ENCODE measurements around the gene RTP2.

- no peak for TF ChIP-seq RAD21 (IDR thresholded peaks at IDR 0.05; ENCODE audit: low read depth)
- no peak for TF ChIP-seq REST (IDR thresholded peaks at IDR 0.05; ENCODE audit: low read depth)
- TF ChIP-seq EGR1 (IDR thresholded peaks at IDR 0.05): no peak
- TF ChIP-seq CEBPB (IDR thresholded peaks at IDR 0.05): no peak
- no peak for TF ChIP-seq TAF1 (IDR thresholded peaks at IDR 0.05; ENCODE audit: low read depth)
- TF ChIP-seq YY1 (IDR thresholded peaks at IDR 0.05; ENCODE audit: low read depth): no peak
- TF ChIP-seq EP300 (IDR thresholded peaks at IDR 0.05; ENCODE audit: borderline replicate concordance): no peak
- TF ChIP-seq MAX (IDR thresholded peaks at IDR 0.05): no peak
- no peak for TF ChIP-seq ZBTB7A (IDR thresholded peaks at IDR 0.05; ENCODE audit: low read depth)
Observed at GRCh38 chr3:187747506-187747905, 45.1 kb upstream of the RTP2 start.

Data from Ishikawa (cell line).